ENCODE results near the gene OS9.

- TF ChIP-seq, protein P1, sequence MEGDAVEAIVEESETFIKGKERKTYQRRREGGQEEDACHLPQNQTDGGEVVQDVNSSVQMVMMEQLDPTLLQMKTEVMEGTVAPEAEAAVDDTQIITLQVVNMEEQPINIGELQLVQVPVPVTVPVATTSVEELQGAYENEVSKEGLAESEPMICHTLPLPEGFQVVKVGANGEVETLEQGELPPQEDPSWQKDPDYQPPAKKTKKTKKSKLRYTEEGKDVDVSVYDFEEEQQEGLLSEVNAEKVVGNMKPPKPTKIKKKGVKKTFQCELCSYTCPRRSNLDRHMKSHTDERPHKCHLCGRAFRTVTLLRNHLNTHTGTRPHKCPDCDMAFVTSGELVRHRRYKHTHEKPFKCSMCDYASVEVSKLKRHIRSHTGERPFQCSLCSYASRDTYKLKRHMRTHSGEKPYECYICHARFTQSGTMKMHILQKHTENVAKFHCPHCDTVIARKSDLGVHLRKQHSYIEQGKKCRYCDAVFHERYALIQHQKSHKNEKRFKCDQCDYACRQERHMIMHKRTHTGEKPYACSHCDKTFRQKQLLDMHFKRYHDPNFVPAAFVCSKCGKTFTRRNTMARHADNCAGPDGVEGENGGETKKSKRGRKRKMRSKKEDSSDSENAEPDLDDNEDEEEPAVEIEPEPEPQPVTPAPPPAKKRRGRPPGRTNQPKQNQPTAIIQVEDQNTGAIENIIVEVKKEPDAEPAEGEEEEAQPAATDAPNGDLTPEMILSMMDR (conservative IDR thresholded peaks at IDR 0.05; ENCODE audit: low read length): no peak
- no peak for TF ChIP-seq EZH2phosphoT487 (IDR thresholded peaks at IDR 0.05; ENCODE audit: borderline replicate concordance, low read depth, low read length)
These were observed 58.7 kb downstream of the OS9 start for GRCh38 chr12:57752668-57753000.

Data from OCI-LY7 (cell line).